HG03442 (cell line): ENCODE data around the gene TSHZ2.

Experiments used
- ATAC-seq: cut with Tn5 transposase; IDR thresholded peaks from one replicate; pipeline ENCODE4 v1.9.1; 2021; ENCODE audit warnings: mild to moderate bottlenecking, moderate library complexity; ENCODE audit not compliant: unreplicated experiment

Gene TSHZ2

GRCh38 chr20:53331151-53331973 lies 359.2 kb downstream of the TSHZ2 start:
- ATAC-seq = no peak

- ATAC-seq = no peak
Observed at GRCh38 chr20:53332022-53332837, 360.1 kb downstream of the TSHZ2 start.

GRCh38 chr20:53334861-53335260 lies 362.7 kb downstream of the TSHZ2 start:
- ATAC-seq = no peak

GRCh38 chr20:53335555-53335954 lies 363.4 kb downstream of the TSHZ2 start:
- ATAC-seq = no peak

- no peak for ATAC-seq
Observed at GRCh38 chr20:53336892-53337291, 364.7 kb downstream of the TSHZ2 start.

GRCh38 chr20:53337390-53338101 lies 365.4 kb downstream of the TSHZ2 start:
- no peak for ATAC-seq

- ATAC-seq = no peak
Observed at GRCh38 chr20:53338716-53339115, 366.6 kb downstream of the TSHZ2 start.

- no peak for ATAC-seq
Observed at GRCh38 chr20:53342429-53342828, 370.3 kb downstream of the TSHZ2 start.

- ATAC-seq = no peak
Observed at GRCh38 chr20:53343448-53343847, 371.3 kb downstream of the TSHZ2 start.

- ATAC-seq = no peak
Observed at GRCh38 chr20:53344891-53345290, 372.7 kb downstream of the TSHZ2 start.

GRCh38 chr20:53345536-53346334 lies 373.6 kb downstream of the TSHZ2 start:
- ATAC-seq = no peak

- no peak for ATAC-seq
Observed at GRCh38 chr20:53346335-53346648, 374.1 kb downstream of the TSHZ2 start.

GRCh38 chr20:53349730-53350129 lies 377.6 kb downstream of the TSHZ2 start:
- no peak for ATAC-seq

GRCh38 chr20:53352727-53353440 lies 380.7 kb downstream of the TSHZ2 start:
- no peak for ATAC-seq

- no peak for ATAC-seq
Observed at GRCh38 chr20:53354314-53354713, 382.2 kb downstream of the TSHZ2 start.

GRCh38 chr20:53355790-53356189 lies 383.6 kb downstream of the TSHZ2 start:
- no peak for ATAC-seq

- ATAC-seq = no peak
Observed at GRCh38 chr20:53359425-53359824, 387.3 kb downstream of the TSHZ2 start.

GRCh38 chr20:53360852-53361251 lies 388.7 kb downstream of the TSHZ2 start:
- no peak for ATAC-seq

GRCh38 chr20:53362736-53363135 lies 390.6 kb downstream of the TSHZ2 start:
- no peak for ATAC-seq

- ATAC-seq = no peak
Observed at GRCh38 chr20:53364646-53365045, 392.5 kb downstream of the TSHZ2 start.
